Transverse colon (tissue), 4 donors: ENCODE measurements around the gene CHAD.

ENCODE experiments used
- EP300 ChIP-seq: sonication (generic); formaldehyde crosslinking; IDR thresholded peaks from one replicate; pipeline ENCODE4 v1.6.1; 2017; ENCODE audit warnings: antibody characterized with exemption, low read depth
- POLR2A ChIP-seq: fragments of 450-650 bp; IDR thresholded peaks from one replicate; pipeline ENCODE4 v1.6.1; 2016; ENCODE audit warnings: antibody characterized with exemption, mild to moderate bottlenecking, moderate library complexity
- POLR2AphosphoS5 ChIP-seq, 3 donors: sonication (generic); formaldehyde crosslinking; IDR thresholded peaks; one replicate each; pipeline ENCODE4 v1.6.1; 2016; ENCODE audit warnings: antibody characterized with exemption in 3 of 3
- TF ChIP-seq, protein P1 (sequence below), 5 experiments: fragments of 200-600 bp in 3 of 5; fragments of 450-650 bp in 2 of 5; sonication (generic) in 3 of 5; IDR thresholded peaks; 1 replicate in 2 of 5; 2 replicates in 3 of 5; pipeline ENCODE4 v1.5.1; 2016 to 2017; ENCODE audit warnings: antibody characterized with exemption in 5 of 5, inconsistent platforms in 3 of 5, mild to moderate bottlenecking in 2 of 5, moderate library complexity in 1 of 5

DNA sequence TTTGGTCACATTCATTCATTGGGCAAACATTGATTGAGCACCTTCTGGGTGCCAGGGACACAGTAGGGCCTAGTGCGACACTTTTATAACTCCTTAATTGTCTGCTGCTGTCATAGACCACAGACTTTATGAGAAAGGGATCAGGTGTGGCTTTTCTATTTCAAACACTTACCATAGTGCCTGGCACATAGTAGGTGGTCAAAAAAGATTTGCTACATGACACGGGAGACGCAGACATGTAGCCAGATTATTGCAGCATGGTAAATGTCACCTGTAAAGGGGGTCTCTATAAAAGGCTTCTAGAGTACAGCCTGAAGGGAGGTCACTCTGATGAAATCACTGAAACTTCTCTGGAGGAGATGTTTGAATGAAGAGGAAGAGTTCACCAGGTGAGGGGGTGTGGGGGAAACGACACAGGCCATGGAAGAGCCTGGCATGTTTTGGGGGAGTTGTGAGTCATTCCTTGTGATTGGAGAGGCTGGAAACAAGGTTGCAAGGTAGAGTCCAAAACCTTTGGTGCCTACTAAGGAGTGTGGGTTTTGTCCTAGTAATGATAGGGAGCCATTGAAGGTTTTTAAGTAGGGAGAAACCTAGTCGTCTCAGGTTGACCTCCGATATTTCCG is 11.6 kb upstream of the CHAD start:
- no peak for TF ChIP-seq EP300
- TF ChIP-seq POLR2A = no peak
- TF ChIP-seq, protein P1, sequence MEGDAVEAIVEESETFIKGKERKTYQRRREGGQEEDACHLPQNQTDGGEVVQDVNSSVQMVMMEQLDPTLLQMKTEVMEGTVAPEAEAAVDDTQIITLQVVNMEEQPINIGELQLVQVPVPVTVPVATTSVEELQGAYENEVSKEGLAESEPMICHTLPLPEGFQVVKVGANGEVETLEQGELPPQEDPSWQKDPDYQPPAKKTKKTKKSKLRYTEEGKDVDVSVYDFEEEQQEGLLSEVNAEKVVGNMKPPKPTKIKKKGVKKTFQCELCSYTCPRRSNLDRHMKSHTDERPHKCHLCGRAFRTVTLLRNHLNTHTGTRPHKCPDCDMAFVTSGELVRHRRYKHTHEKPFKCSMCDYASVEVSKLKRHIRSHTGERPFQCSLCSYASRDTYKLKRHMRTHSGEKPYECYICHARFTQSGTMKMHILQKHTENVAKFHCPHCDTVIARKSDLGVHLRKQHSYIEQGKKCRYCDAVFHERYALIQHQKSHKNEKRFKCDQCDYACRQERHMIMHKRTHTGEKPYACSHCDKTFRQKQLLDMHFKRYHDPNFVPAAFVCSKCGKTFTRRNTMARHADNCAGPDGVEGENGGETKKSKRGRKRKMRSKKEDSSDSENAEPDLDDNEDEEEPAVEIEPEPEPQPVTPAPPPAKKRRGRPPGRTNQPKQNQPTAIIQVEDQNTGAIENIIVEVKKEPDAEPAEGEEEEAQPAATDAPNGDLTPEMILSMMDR (IDR thresholded peaks at IDR 0.05) = no peak
- TF ChIP-seq POLR2AphosphoS5 (IDR thresholded peaks at IDR 0.05) = no peak
